D721Med (cell line): ENCODE measurements around the gene TARS3.
A peak's percentile ranks its signal among the peaks of the same experiment; 100 is the strongest.

Experiments used
- DNase-seq: peaks from one replicate; pipeline ENCODE4 v3.0.0; 2011; ENCODE audit warnings: low spot score; ENCODE audit not compliant: insufficient read length
- FAIRE-seq: peaks from 2 replicates; lab custom pipeline; 2011; peaks lifted over from hg19 to GRCh38; lab: Jason Lieb, UNC
- CTCF ChIP-seq: IDR thresholded peaks from 2 replicates; pipeline ENCODE4 v1.5.1; 2012; ENCODE audit warnings: mild to moderate bottlenecking, control low read depth; ENCODE audit not compliant: insufficient read depth; ENCODE audit errors: missing control alignments

TARS3 gene

GRCh38 chr15:101648356-101648755 is 75.9 kb downstream of the TARS3 start:
- FAIRE-seq (no peak), DNase-seq (no peak)
- TF ChIP-seq CTCF = no peak

GRCh38 chr15:101647251-101647650 is 77.0 kb downstream of the TARS3 start:
- FAIRE-seq = no peak
- DNase-seq = no peak
- TF ChIP-seq CTCF = no peak

GRCh38 chr15:101646672-101647071 is 77.6 kb downstream of the TARS3 start:
- DNase-seq (no peak), FAIRE-seq (no peak)
- no peak for TF ChIP-seq CTCF

GRCh38 chr15:101642361-101642760 is 81.9 kb downstream of the TARS3 start:
- FAIRE-seq (no peak), DNase-seq (no peak)
- no peak for TF ChIP-seq CTCF

- TF ChIP-seq CTCF = no peak
- FAIRE-seq (no peak), DNase-seq (no peak)
Measured at GRCh38 chr15:101641894-101642293, 82.4 kb downstream of the TARS3 start.

- DNase-seq (no peak), FAIRE-seq (peak; percentile 60)
- peak; percentile 90 for TF ChIP-seq CTCF
Measured at GRCh38 chr15:101641129-101641764, 83.0 kb downstream of the TARS3 start.

GRCh38 chr15:101639667-101640066 is 84.6 kb downstream of the TARS3 start:
- no peak for FAIRE-seq
- no peak for TF ChIP-seq CTCF
- no peak for DNase-seq
